Measurements from ENCODE around the gene TNFRSF11A.

TNFRSF11A gene

DNA sequence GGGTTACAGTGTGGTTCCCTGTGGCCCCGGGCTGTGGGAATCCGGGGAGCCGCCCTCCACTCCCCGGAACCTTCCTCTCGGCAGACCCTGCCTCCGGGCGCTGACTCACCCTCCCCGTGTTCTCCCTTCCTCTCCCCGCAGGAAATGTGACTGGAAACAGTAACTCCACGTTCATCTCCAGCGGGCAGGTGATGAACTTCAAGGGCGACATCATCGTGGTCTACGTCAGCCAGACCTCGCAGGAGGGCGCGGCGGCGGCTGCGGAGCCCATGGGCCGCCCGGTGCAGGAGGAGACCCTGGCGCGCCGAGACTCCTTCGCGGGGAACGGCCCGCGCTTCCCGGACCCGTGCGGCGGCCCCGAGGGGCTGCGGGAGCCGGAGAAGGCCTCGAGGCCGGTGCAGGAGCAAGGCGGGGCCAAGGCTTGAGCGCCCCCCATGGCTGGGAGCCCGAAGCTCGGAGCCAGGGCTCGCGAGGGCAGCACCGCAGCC, 59.5 kb downstream of the TNFRSF11A start:
- Histone ChIP-seq H2AFZ (ENCODE audit: low read depth, low read length) (no peak overlapping the region), H3K4me1 (ENCODE audit: insufficient read depth, low read length) (peaks cover 9% of the 10 kb centered on the region), H3K4me3 (ENCODE audit: low read length) (no peak overlapping the region), H3K9me3 (ENCODE audit: low read length) (no peaks in the 10 kb centered on the region), H3K27me3 (ENCODE audit: insufficient read depth, low read length) (no peaks in the 10 kb centered on the region), H3K36me3 (ENCODE audit: insufficient read depth, low read length) (no peaks in the 10 kb centered on the region)

DNA sequence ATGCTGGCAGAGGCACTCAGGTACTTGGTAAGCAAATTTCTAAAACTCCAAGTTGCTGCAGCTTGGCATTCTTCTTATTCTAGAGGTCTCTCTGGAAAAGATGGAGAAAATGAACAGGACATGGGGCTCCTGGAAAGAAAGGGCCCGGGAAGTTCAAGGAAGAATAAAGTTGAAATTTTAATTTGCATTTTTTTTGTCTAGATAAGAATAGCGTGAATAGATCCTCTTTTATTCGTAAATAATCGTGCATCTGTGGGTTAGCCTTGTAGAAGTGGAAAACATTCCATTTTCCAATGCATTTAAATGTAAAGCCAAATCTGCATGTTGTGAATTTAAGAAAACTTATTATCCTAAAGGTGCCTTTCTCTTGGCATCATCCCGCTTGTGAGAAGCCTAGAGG, 61.0 kb downstream of the TNFRSF11A start:
- H3K4me3 ChIP-seq (ENCODE audit: low read length) = no peak overlapping the region
- H3K36me3 ChIP-seq (ENCODE audit: insufficient read depth, low read length) = no peaks in the 10 kb centered on the region
- H3K9me3 ChIP-seq (ENCODE audit: low read length) = no peaks in the 10 kb centered on the region
- H2AFZ ChIP-seq (ENCODE audit: low read depth, low read length) = no peak overlapping the region
- peaks cover 9% of the 10 kb centered on the region for H3K4me1 ChIP-seq (ENCODE audit: insufficient read depth, low read length)
- H3K27me3 ChIP-seq (ENCODE audit: insufficient read depth, low read length) = no peaks in the 10 kb centered on the region

DNA sequence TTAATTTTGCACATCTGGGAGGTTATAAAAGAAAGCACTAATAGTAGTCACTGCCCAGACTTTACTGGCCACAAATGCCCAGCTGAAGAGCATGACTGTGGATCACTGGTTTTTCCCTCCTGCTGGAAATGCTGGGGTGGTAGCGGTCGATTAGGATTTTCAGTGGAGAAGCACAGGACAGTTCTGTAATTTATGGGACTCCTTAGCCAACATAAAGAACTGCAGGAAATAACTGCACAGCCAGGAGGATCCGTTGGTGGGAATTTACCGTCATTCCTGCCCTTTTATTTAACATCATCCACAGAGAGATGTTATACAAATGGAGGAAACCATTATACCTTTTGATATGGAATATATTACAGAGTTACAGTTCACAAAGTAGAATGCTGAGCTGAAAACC, 61.5 kb downstream of the TNFRSF11A start:
- Histone ChIP-seq H2AFZ (ENCODE audit: low read depth, low read length) (no peak overlapping the region), H3K36me3 (ENCODE audit: insufficient read depth, low read length) (no peaks in the 10 kb centered on the region), H3K4me3 (ENCODE audit: low read length) (no peak overlapping the region), H3K4me1 (ENCODE audit: insufficient read depth, low read length) (peaks cover 9% of the 10 kb centered on the region), H3K27me3 (ENCODE audit: insufficient read depth, low read length) (no peaks in the 10 kb centered on the region), H3K9me3 (ENCODE audit: low read length) (no peaks in the 10 kb centered on the region)

DNA sequence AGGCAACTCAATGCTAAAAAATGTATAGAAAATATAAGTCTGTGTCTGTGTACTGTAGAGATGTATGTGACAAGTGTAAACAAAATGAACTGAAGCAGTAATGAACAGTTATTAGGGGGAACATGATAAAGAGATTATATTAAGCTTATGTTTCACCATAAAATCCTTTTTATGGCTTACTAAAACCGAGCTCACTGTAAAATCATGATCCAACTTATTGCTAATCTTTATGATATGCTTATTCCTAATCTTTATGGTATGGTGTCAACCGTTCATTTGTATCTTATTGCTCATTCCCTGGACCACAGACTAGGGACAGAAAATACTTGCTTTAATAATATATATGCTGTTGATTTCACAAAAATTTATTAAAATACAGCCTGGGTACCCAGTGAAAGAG, 62.1 kb downstream of the TNFRSF11A start:
- H2AFZ ChIP-seq (ENCODE audit: low read depth, low read length) = no peak overlapping the region

DNA sequence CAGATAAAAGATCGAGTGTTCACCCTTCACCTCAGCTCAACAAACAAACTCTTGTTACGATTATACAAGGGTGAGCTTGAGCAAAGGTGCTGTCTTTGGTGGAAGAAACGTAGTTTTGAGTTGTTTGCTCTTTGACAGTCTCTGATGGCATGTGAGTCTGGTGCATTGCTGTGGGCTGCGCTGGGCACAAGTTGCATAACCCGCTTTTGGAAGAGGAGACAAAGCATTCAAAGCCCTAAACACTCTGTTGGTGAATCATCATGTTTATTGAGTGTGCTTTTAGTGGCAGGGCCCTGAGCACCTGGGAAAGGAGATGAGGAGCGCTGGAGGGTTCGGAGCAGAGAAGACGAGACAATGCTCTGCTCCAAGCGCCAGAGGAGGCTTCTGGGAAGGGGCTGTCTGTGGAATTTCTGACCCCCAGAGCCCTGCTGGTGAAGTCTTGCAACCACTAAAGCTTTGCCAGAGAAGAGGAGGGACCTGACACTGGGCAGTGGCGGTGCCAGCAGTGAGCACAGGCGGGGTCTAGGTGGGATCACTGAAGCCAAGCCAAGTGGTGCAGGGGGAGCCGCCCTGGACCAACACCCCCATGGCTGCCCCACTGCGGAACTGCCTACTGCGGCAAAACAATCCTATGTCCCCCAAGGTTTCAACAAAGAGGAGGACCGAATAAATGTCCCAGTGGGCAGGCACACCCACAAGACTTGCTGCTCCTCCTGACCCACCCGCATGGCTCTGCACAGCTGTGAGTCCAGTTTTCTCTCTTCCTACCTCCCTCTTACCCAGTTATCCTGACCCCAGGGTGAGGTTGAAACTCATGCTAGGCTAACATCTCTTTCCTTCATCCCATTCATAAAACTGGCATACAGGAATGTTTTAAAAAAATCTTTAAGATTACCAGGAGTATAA, 64.0 kb downstream of the TNFRSF11A start:
- Histone ChIP-seq H3K9me3 (ENCODE audit: low read length) (no peaks in the 10 kb centered on the region), H3K4me1 (ENCODE audit: insufficient read depth, low read length) (peaks cover 9% of the 10 kb centered on the region), H3K27me3 (ENCODE audit: insufficient read depth, low read length) (no peaks in the 10 kb centered on the region), H3K36me3 (ENCODE audit: insufficient read depth, low read length) (no peaks in the 10 kb centered on the region), H2AFZ (ENCODE audit: low read depth, low read length) (no peak overlapping the region), H3K4me3 (ENCODE audit: low read length) (no peak overlapping the region)

More for the DNA sequence above, 62.1 kb downstream of the TNFRSF11A start:
- Histone ChIP-seq H3K27me3 (ENCODE audit: insufficient read depth, low read length) (no peaks in the 10 kb centered on the region), H3K4me1 (ENCODE audit: insufficient read depth, low read length) (peaks cover 9% of the 10 kb centered on the region), H3K9me3 (ENCODE audit: low read length) (no peaks in the 10 kb centered on the region), H3K4me3 (ENCODE audit: low read length) (no peak overlapping the region), H3K36me3 (ENCODE audit: insufficient read depth, low read length) (no peaks in the 10 kb centered on the region)

DNA sequence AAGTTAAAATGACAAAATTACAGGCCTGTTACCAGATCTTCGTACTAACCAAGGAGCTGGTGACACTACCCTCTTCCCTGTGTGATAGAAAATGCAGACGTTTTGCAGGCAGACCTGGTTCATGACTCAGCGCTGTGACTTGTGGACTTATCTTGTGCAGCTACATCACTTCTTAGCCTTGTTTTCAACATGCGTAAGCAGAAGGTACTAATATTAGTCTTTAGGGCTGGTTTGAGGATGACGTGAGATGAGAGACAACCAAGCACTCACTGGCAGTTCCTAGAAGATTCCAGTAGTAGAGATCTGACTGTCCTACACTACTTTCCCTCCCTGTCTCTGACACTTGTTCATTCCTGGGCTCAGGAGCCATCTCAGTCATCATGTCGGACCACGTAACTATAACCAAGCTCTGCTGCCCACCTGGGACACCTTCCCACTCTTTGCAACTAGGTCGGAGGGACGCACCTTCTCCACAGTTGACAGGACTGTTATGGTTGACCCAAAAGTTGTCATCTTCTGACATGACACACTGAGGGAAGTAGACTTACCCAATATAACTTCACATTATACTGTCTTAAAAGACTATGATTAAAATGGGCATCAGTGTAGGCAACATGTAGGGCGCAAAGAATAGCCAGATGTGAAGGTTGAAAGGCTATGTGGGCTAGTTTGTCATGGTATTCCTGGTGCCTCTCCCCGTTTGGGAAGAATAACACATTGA, 64.8 kb downstream of the TNFRSF11A start:
- Histone ChIP-seq H3K9me3 (ENCODE audit: low read length) (no peaks in the 10 kb centered on the region), H3K4me1 (ENCODE audit: insufficient read depth, low read length) (peaks cover 9% of the 10 kb centered on the region), H3K4me3 (ENCODE audit: low read length) (no peak overlapping the region), H3K36me3 (ENCODE audit: insufficient read depth, low read length) (no peaks in the 10 kb centered on the region), H3K27me3 (ENCODE audit: insufficient read depth, low read length) (no peaks in the 10 kb centered on the region), H2AFZ (ENCODE audit: low read depth, low read length) (no peak overlapping the region)

DNA sequence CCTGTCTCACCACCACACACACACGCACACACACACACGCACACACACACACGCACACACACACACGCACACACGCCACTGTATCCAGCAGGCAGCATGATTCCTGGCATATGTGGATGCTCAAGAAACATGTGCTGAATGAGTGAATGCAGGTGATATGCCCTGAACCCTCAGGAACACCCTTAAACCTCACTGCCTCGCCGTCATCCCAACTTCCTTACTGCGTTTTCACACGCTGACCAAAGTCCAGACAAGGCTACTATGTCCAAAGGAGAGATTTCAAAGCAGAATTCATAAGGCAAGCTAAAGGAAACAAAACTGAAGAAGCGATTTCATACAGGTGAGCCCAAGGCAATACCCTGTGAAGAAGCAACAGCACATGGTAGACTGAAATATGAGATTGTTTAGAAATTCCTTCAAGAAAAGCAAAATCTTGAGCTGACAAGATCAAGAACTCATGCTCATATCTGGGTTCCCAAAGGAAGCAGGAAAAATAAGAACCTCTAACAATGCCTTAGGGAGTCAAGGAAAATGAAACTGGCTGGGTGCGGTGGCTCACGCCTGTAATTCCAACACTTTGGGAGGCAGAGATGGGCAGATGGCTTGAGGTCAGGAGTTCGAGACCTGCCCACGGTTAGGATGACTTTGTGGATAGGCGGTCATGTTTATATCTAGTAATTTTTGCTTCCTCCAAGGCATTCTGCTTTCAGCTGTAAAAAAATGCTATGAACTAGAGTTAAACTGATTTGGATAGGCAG, 69.1 kb downstream of the TNFRSF11A start:
- no peaks in the 10 kb centered on the region for H3K9me3 ChIP-seq (ENCODE audit: low read length)
- H3K36me3 ChIP-seq (ENCODE audit: insufficient read depth, low read length) = no peaks in the 10 kb centered on the region

DNA sequence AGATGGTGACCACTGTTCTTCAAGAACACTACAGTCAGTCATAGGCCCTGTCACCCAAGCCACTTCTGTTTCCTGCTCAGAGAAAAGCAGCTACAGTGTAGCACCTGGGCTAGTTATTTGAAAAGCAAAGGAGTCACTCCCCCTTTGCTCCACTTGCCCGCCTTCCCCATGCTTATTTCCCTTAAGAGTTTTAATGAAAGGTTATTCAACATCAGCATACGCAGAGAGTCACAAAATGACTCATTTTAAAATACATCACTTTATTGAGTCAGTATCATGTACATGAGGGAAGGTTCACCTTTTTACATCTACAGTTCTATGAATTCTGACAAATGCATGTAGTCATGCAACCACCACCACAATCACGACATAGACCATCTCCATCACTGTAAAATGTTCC, 71.3 kb downstream of the TNFRSF11A start:
- H2AFZ ChIP-seq (ENCODE audit: low read depth, low read length) = no peak overlapping the region
- H3K4me3 ChIP-seq (ENCODE audit: low read length) = no peak overlapping the region
- H3K9me3 ChIP-seq (ENCODE audit: low read length) = no peaks in the 10 kb centered on the region
- no peaks in the 10 kb centered on the region for H3K36me3 ChIP-seq (ENCODE audit: insufficient read depth, low read length)
- H3K27me3 ChIP-seq (ENCODE audit: insufficient read depth, low read length) = no peaks in the 10 kb centered on the region
- no peaks in the 10 kb centered on the region for H3K4me1 ChIP-seq (ENCODE audit: insufficient read depth, low read length)

More for the DNA sequence above, 69.1 kb downstream of the TNFRSF11A start:
- H3K27me3 ChIP-seq (ENCODE audit: insufficient read depth, low read length) = no peaks in the 10 kb centered on the region
- H3K4me1 ChIP-seq (ENCODE audit: insufficient read depth, low read length) = no peaks in the 10 kb centered on the region
- H2AFZ ChIP-seq (ENCODE audit: low read depth, low read length) = no peak overlapping the region
- H3K4me3 ChIP-seq (ENCODE audit: low read length) = no peak overlapping the region

DNA sequence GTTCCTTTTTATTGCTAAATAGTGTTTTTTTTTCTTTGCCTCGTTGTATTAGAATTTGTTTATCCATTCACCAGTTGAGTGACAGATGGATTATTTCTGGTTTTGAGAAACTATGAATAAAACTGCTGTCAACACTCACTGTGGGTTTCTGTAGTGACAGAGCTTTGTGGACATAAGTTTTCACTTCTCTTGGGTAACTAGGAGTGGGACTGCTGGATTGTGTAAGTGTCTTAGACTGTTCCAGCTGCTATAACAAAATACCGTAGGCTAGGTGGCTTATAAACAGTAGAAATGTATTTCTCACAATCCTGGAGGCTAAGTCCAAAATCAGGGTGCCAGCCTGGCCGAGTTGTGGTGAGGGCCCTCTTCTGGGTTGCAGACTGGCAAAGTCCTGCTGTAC, 71.9 kb downstream of the TNFRSF11A start:
- Histone ChIP-seq H2AFZ (ENCODE audit: low read depth, low read length) (no peak overlapping the region), H3K4me1 (ENCODE audit: insufficient read depth, low read length) (no peaks in the 10 kb centered on the region), H3K27me3 (ENCODE audit: insufficient read depth, low read length) (no peaks in the 10 kb centered on the region), H3K9me3 (ENCODE audit: low read length) (no peaks in the 10 kb centered on the region), H3K36me3 (ENCODE audit: insufficient read depth, low read length) (no peaks in the 10 kb centered on the region), H3K4me3 (ENCODE audit: low read length) (no peak overlapping the region)

DNA sequence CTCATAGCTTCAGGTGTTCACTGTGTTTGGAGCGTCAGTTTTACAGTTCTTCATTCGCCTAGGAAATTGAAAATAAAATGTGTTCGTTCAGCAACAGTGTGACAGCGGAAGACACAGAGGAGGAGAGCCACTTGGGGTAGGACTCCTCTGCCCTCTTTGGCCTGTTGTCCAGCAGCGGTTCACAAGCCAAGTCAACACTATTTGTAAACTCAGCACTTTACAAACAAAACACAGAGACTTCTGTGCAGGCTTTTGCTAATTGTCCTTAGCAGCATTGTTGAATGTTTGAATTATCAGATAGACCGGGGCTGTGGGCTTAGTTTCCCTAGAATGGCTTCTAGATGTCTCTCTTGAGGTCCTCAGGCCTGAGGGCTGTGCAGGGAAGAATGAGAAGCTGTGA, 73.2 kb downstream of the TNFRSF11A start:
- no peaks in the 10 kb centered on the region for H3K4me1 ChIP-seq (ENCODE audit: insufficient read depth, low read length)
- no peaks in the 10 kb centered on the region for H3K27me3 ChIP-seq (ENCODE audit: insufficient read depth, low read length)
- no peaks in the 10 kb centered on the region for H3K9me3 ChIP-seq (ENCODE audit: low read length)
- no peak overlapping the region for H2AFZ ChIP-seq (ENCODE audit: low read depth, low read length)
- H3K4me3 ChIP-seq (ENCODE audit: low read length) = no peak overlapping the region
- no peaks in the 10 kb centered on the region for H3K36me3 ChIP-seq (ENCODE audit: insufficient read depth, low read length)

DNA sequence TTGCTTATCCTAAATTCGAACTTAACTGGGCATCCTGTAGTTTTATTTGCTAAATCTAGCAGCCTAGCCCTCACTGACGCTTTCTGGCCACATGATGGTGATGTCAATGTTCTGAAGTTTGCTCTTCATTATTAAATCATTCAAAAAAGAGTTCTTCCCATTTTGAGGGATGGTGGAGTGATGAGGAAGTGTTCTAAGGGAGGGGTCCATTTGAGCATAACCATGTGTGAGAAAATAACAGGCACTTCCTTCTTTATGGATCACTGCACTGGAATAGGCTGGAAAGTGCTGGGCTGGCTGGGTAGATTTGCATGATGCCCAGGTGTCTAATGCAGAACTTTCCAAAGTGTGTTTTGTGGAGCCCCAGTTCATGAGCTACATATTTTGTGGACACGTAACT, 74.2 kb downstream of the TNFRSF11A start:
- H3K4me1 ChIP-seq (ENCODE audit: insufficient read depth, low read length) = no peaks in the 10 kb centered on the region
- no peak overlapping the region for H2AFZ ChIP-seq (ENCODE audit: low read depth, low read length)
- no peaks in the 10 kb centered on the region for H3K36me3 ChIP-seq (ENCODE audit: insufficient read depth, low read length)
- H3K9me3 ChIP-seq (ENCODE audit: low read length) = no peaks in the 10 kb centered on the region
- H3K4me3 ChIP-seq (ENCODE audit: low read length) = no peak overlapping the region
- no peaks in the 10 kb centered on the region for H3K27me3 ChIP-seq (ENCODE audit: insufficient read depth, low read length)

DNA sequence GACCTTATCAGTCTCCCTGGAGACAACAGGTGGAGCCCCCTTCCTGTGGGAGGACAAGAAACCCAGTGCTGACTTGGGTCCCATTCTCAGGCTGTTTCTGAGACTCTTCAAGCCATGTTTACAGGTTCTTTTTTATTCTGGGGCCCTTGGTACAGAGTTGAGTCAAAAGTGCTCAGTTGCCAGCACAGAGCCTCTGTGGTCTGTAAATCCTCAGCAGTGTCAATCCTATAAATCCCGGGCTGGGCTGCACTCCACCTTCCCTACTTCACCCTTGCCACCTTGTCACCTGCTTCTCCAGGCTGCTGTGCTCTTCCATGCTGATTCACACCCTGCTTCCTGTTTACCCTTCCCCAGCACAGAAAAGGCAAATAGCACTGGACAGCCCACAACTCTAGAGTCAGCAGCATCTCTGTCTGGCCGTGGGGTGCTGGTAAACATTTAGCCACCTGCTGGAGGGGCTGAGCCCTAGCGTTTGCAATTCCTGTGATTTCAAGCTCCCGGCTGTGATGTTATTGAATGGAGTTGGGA, 74.7 kb downstream of the TNFRSF11A start:
- no peaks in the 10 kb centered on the region for H3K36me3 ChIP-seq (ENCODE audit: insufficient read depth, low read length)
- H3K4me3 ChIP-seq (ENCODE audit: low read length) = no peak overlapping the region
- H3K27me3 ChIP-seq (ENCODE audit: insufficient read depth, low read length) = no peaks in the 10 kb centered on the region

More for the DNA sequence above, 74.7 kb downstream of the TNFRSF11A start:
- no peak overlapping the region for H2AFZ ChIP-seq (ENCODE audit: low read depth, low read length)
- H3K9me3 ChIP-seq (ENCODE audit: low read length) = no peaks in the 10 kb centered on the region
- H3K4me1 ChIP-seq (ENCODE audit: insufficient read depth, low read length) = no peaks in the 10 kb centered on the region
